ENCODE results near the gene ALK.

- TF ChIP-seq CTCF (IDR thresholded peaks at IDR 0.05) (no peak), POLR2A (IDR thresholded peaks at IDR 0.05) (no peak)
Observed at GRCh38 chr2:29962922-29963321, 41.5 kb upstream of the ALK start.
